Muscle layer of duodenum (tissue), 2 donors: ENCODE measurements around the gene TCAP.
A peak's percentile ranks its signal among the peaks of the same experiment; 100 is the strongest.

Experiments
- H3K27ac ChIP-seq: one replicate; pipeline ENCODE4 v1.7.0; 2013; ENCODE audit warnings: mild to moderate bottlenecking, low read length
- H3K27me3 ChIP-seq: one replicate; pipeline ENCODE4 v1.7.0; 2013; ENCODE audit warnings: low read depth, mild to moderate bottlenecking, control low read depth, low read length
- H3K36me3 ChIP-seq, 2 donors: one replicate each; pipeline ENCODE4 v1.7.0; 2013; ENCODE audit warnings: low read length in 2 of 2, control low read depth in 1 of 2, mild to moderate bottlenecking in 1 of 2; ENCODE audit not compliant: insufficient read depth in 2 of 2, control insufficient read depth in 1 of 2
- H3K4me1 ChIP-seq, 2 donors: one replicate each; pipeline ENCODE4 v1.7.0; 2013; ENCODE audit warnings: low read length in 2 of 2, mild to moderate bottlenecking in 2 of 2, control low read depth in 1 of 2, moderate library complexity in 1 of 2; ENCODE audit not compliant: insufficient read depth in 2 of 2, control insufficient read depth in 1 of 2
- H3K4me3 ChIP-seq, 2 donors: one replicate each; pipeline ENCODE4 v1.7.0; 2013; ENCODE audit warnings: low read length in 2 of 2, low read depth in 1 of 2, mild to moderate bottlenecking in 1 of 2
- H3K9me3 ChIP-seq, 2 donors: one replicate each; pipeline ENCODE4 v1.7.0; 2013; ENCODE audit warnings: low read length in 2 of 2, control low read depth in 1 of 2, mild to moderate bottlenecking in 1 of 2; ENCODE audit not compliant: control insufficient read depth in 1 of 2
- donor health status: healthy.

The TCAP gene

GRCh38 chr17:39679521-39680192, 14.5 kb downstream of the TCAP start:
- H3K4me3 ChIP-seq, result no peak overlapping the region
- no peaks in the 10 kb centered on the region for H3K27me3 ChIP-seq
- peak overlapping the region; percentile 69 for H3K27ac ChIP-seq
- no peaks in the 10 kb centered on the region for H3K9me3 ChIP-seq
- H3K4me1 ChIP-seq, result peaks cover 11 to 14% of the 10 kb centered on the region in 2 donors
- peaks cover 5 to 33% of the 10 kb centered on the region in 2 donors for H3K36me3 ChIP-seq

GRCh38 chr17:39683295-39683939, 18.3 kb downstream of the TCAP start:
- H3K36me3 ChIP-seq, result peaks cover 12 to 37% of the 10 kb centered on the region in 2 donors
- H3K9me3 ChIP-seq, result no peaks in the 10 kb centered on the region
- no peaks in the 10 kb centered on the region for H3K27me3 ChIP-seq
- peaks cover 2 to 9% of the 10 kb centered on the region in 2 donors for H3K4me1 ChIP-seq
- no peak overlapping the region for H3K27ac ChIP-seq
- H3K4me3 ChIP-seq, result no peak overlapping the region

GRCh38 chr17:39684369-39685192, 19.4 kb downstream of the TCAP start:
- no peak overlapping the region for H3K27ac ChIP-seq
- H3K36me3 ChIP-seq, result peaks cover 12 to 32% of the 10 kb centered on the region in 2 donors
- peaks cover 8 to 9% of the 10 kb centered on the region in 2 donors for H3K4me1 ChIP-seq
- H3K9me3 ChIP-seq, result no peaks in the 10 kb centered on the region
- H3K4me3 ChIP-seq, result no peak overlapping the region
- H3K27me3 ChIP-seq, result no peaks in the 10 kb centered on the region

- Histone ChIP-seq H3K4me1 (peaks cover 8% of the 10 kb centered on the region in 2 donors), H3K36me3 (peaks cover 12 to 19% of the 10 kb centered on the region in 2 donors), H3K27ac (peak overlapping the region; percentile 91), H3K4me3 (peak overlapping the region; percentile 84 to 97), H3K27me3 (no peaks in the 10 kb centered on the region), H3K9me3 (no peaks in the 10 kb centered on the region)
These were observed 22.0 kb downstream of the TCAP start for GRCh38 chr17:39687101-39687545.

- Histone ChIP-seq H3K27ac (peak within 1 kb of the TSS; percentile 91), H3K4me3 (peak within 1 kb of the TSS; percentile 84 to 97), H3K9me3 (no peaks in the 10 kb centered on the region), H3K4me1 (peaks cover 8% of the 10 kb centered on the region in 2 donors), H3K36me3 (peaks cover 12 to 19% of the 10 kb centered on the region in 2 donors), H3K27me3 (no peaks in the 10 kb centered on the region)
These were observed 22.7 kb downstream of the TCAP start, which contains the start of gene PGAP3 for GRCh38 chr17:39687546-39688474. Gene PGAP3, minus strand, starts transcription at chr17:39688057. Its CDS starts 43 bp downstream, at chr17:39688014.

- Histone ChIP-seq H3K36me3 (peaks cover 12 to 14% of the 10 kb centered on the region in 2 donors), H3K9me3 (no peaks in the 10 kb centered on the region), H3K27me3 (no peaks in the 10 kb centered on the region), H3K4me1 (peaks cover 8% of the 10 kb centered on the region in 2 donors), H3K27ac (peak overlapping the region; percentile 91), H3K4me3 (peak overlapping the region; percentile 84 to 97)
These were observed 23.3 kb downstream of the TCAP start for GRCh38 chr17:39688475-39688835.

GRCh38 chr17:39688945-39689344, 23.8 kb downstream of the TCAP start:
- Histone ChIP-seq H3K4me3 (peak overlapping the region; percentile 84 to 97), H3K9me3 (no peaks in the 10 kb centered on the region), H3K27me3 (no peaks in the 10 kb centered on the region), H3K27ac (no peak overlapping the region), H3K4me1 (peaks cover 8% of the 10 kb centered on the region in 2 donors), H3K36me3 (peaks cover 11 to 12% of the 10 kb centered on the region in 2 donors)

GRCh38 chr17:39694593-39694992, 29.4 kb downstream of the TCAP start:
- Histone ChIP-seq H3K27ac (no peak overlapping the region), H3K36me3 (no peaks in the 10 kb centered on the region), H3K4me3 (no peak overlapping the region), H3K4me1 (peaks cover 0 to 5% of the 10 kb centered on the region in 2 donors), H3K9me3 (no peaks in the 10 kb centered on the region), H3K27me3 (no peaks in the 10 kb centered on the region)

- Histone ChIP-seq H3K4me1 (peaks cover 0 to 5% of the 10 kb centered on the region in 2 donors), H3K9me3 (no peaks in the 10 kb centered on the region), H3K4me3 (no peak overlapping the region), H3K36me3 (no peaks in the 10 kb centered on the region), H3K27me3 (no peaks in the 10 kb centered on the region), H3K27ac (no peak overlapping the region)
These were observed 29.9 kb downstream of the TCAP start for GRCh38 chr17:39695089-39695474.

GRCh38 chr17:39696731-39697130, 31.6 kb downstream of the TCAP start:
- no peaks in the 10 kb centered on the region for H3K27me3 ChIP-seq
- H3K9me3 ChIP-seq, result no peaks in the 10 kb centered on the region
- no peak overlapping the region for H3K4me3 ChIP-seq
- no peaks in the 10 kb centered on the region for H3K36me3 ChIP-seq
- no peak overlapping the region for H3K27ac ChIP-seq
- H3K4me1 ChIP-seq, result peaks cover 0 to 13% of the 10 kb centered on the region in 2 donors
